Measurements from ENCODE around the gene IL17REL.

- TF ChIP-seq CTCF (conservative IDR thresholded peaks at IDR 0.05; ENCODE audit: low read length) (no peak), EZH2phosphoT487 (IDR thresholded peaks at IDR 0.05; ENCODE audit: borderline replicate concordance) (no peak)
Measured at GRCh38 chr22:49997251-49997599, 15.3 kb downstream of the IL17REL start.
